K562 (cell line): ENCODE data around the gene IQGAP3. TPM values are rescaled to one million over a fixed set of nuclear protein-coding genes. Genes with fewer than 3 reads are reported as not detected.

Source experiments
- ARNT ChIP-seq, 2 experiments: fragments of 450-650 bp; IDR thresholded peaks; 2 replicates each; pipeline ENCODE4 v1.6.1; 2016; ENCODE audit warnings: mild to moderate bottlenecking in 1 of 2
- ATF4 ChIP-seq: fragments of 450-650 bp; formaldehyde crosslinking; IDR thresholded peaks from 2 replicates; pipeline ENCODE4 v1.4.0; 2022; ENCODE audit warnings: mild to moderate bottlenecking, moderate library complexity
- ATF7 ChIP-seq: fragments of 450-650 bp; IDR thresholded peaks from 2 replicates; pipeline ENCODE4 v1.7.1; 2014; ENCODE audit warnings: mild to moderate bottlenecking, moderate library complexity
- BRF1 ChIP-seq: IDR thresholded peaks from 3 replicates; pipeline ENCODE4 v1.6.1; 2011; ENCODE audit warnings: borderline replicate concordance, mild to moderate bottlenecking; ENCODE audit not compliant: insufficient read length; ENCODE audit errors: extremely low read depth
- HDAC1 ChIP-seq, 2 experiments: fragments of 450-650 bp; IDR thresholded peaks; 2 replicates each; pipeline ENCODE4 v1.6.1; 2016 to 2017; ENCODE audit warnings: inconsistent platforms in 1 of 2, mild to moderate bottlenecking in 1 of 2, moderate library complexity in 1 of 2
- HMBOX1 ChIP-seq: sonication (generic); IDR thresholded peaks from 2 replicates; pipeline ENCODE4 v1.6.1; 2016
- MCM7 ChIP-seq, 2 experiments: fragments of 450-650 bp; IDR thresholded peaks; 2 replicates each; pipeline ENCODE4 v1.6.1; 2016 to 2018
- NR0B1 ChIP-seq: fragments of 450-650 bp; IDR thresholded peaks from one replicate; pipeline ENCODE4 v1.6.1; 2018; ENCODE audit warnings: mild to moderate bottlenecking, moderate library complexity; ENCODE audit not compliant: partially characterized antibody
- POLR2H ChIP-seq: IDR thresholded peaks from 2 replicates; pipeline ENCODE4 v1.6.1; 2016; ENCODE audit warnings: missing genetic modification characterization, low read depth, mild to moderate bottlenecking, control low read depth, missing compliant biosample characterization, moderate library complexity
- PTTG1 ChIP-seq: fragments of 450-650 bp; IDR thresholded peaks from 2 replicates; pipeline ENCODE4 v1.6.1; 2016; ENCODE audit warnings: low read depth, mild to moderate bottlenecking, missing genetic modification characterization, missing compliant biosample characterization
- RBFOX2 ChIP-seq: fragments of 200-400 bp; formaldehyde crosslinking; IDR thresholded peaks from 2 replicates; pipeline ENCODE4 v1.6.1; 2017; ENCODE audit warnings: low read depth, mild to moderate bottlenecking, low read length, moderate library complexity
- SMARCA5 ChIP-seq: fragments of 450-650 bp; IDR thresholded peaks from 2 replicates; pipeline ENCODE4 v1.6.1; 2016
- SPI1 ChIP-seq: IDR thresholded peaks from 2 replicates; pipeline ENCODE4 v1.6.1; 2011; ENCODE audit warnings: low read depth, low read length, control low read depth, borderline replicate concordance
- YY1 ChIP-seq, 3 experiments: IDR thresholded peaks; 2 replicates each; pipeline ENCODE4 v1.6.1; 2011; ENCODE audit warnings: low read length in 2 of 3, mild to moderate bottlenecking in 2 of 3, moderate library complexity in 2 of 3, borderline replicate concordance in 1 of 3, control low read depth in 1 of 3, low read depth in 1 of 3; ENCODE audit not compliant: insufficient read depth in 3 of 3, insufficient replicate concordance in 2 of 3, control insufficient read depth in 1 of 3, insufficient read length in 1 of 3; ENCODE audit errors: extremely low read depth in 1 of 3
- ZMIZ1 ChIP-seq, 2 experiments: fragments of 150-350 bp in 1 of 2; IDR thresholded peaks; 2 replicates each; pipeline ENCODE4 v1.6.1; 2012 to 2016; ENCODE audit warnings: low read depth in 2 of 2, low read length in 2 of 2, mild to moderate bottlenecking in 1 of 2, moderate library complexity in 1 of 2
- ZNF165 ChIP-seq: fragments of 250-450 bp; sonication (Bioruptor Pico); IDR thresholded peaks from 2 replicates; pipeline ENCODE4 v1.4.0; 2020; ENCODE audit warnings: borderline replicate concordance
- ZNF354B ChIP-seq: fragments of 250-450 bp; sonication (Bioruptor Pico); IDR thresholded peaks from 2 replicates; pipeline ENCODE4 v1.4.0; 2020
- ZNF431 ChIP-seq: sonication (generic); formaldehyde crosslinking; IDR thresholded peaks from 2 replicates; pipeline ENCODE4 v1.8.0; 2022; ENCODE audit warnings: mild to moderate bottlenecking, missing genetic modification reagents
- ZNF586 ChIP-seq: fragments of 450-650 bp; formaldehyde crosslinking; conservative IDR thresholded peaks from 2 replicates; pipeline ENCODE4 v1.4.0; 2020; ENCODE audit warnings: mild to moderate bottlenecking, moderate library complexity
- ZNF695 ChIP-seq: fragments of 450-650 bp; formaldehyde crosslinking; IDR thresholded peaks from 2 replicates; pipeline ENCODE4 v1.4.0; 2020; ENCODE audit warnings: mild to moderate bottlenecking, moderate library complexity
- ZNF707 ChIP-seq: fragments of 250-450 bp; sonication (Bioruptor Pico); conservative IDR thresholded peaks from 2 replicates; pipeline ENCODE4 v1.8.0; 2022; ENCODE audit warnings: inconsistent platforms, mild to moderate bottlenecking, moderate library complexity
- ZNF79 ChIP-seq: fragments of 250-450 bp; sonication (Bioruptor Pico); IDR thresholded peaks from 2 replicates; pipeline ENCODE4 v1.4.0; 2020; ENCODE audit warnings: low read depth, mild to moderate bottlenecking, moderate library complexity
- polyA plus RNA-seq, 8 experiments: library from polyadenylated mRNA; depleted of rRNA in 4 of 8; stranded (reverse) in 5 of 8; unstranded in 3 of 8; fragments of >200 nt; fragmentation: Nextera tagmentation in 2 of 8; fragmentation: Illumina TruSeq in 1 of 8; extraction: Ambion mirVana in 2 of 8; extraction: Trizol in 1 of 8; gene quantifications; 2 replicates each; pipeline versions ENCODE4 v1.2.1 to v1.2.3, GENCODE V29; 2011 to 2014; ENCODE audit warnings: inconsistent platforms in 1 of 8, missing spikeins in 1 of 8
- total RNA-seq, 7 experiments: library from RNA; depleted of rRNA in 6 of 7; stranded (reverse); fragments of >200 nt in 6 of 7; fragmentation: Illumina TruSeq in 2 of 7; extraction: Trizol in 2 of 7; gene quantifications; 2 replicates each; pipeline versions ENCODE4 v1.2.1 to v1.2.3, GENCODE V29; 2011 to 2021; ENCODE audit warnings: low replicate concordance in 1 of 7

Gene IQGAP3
- total and polyA plus RNA-seq, 9 of the 15 experiments (the other 6 are each of a cell fraction or from before 2014, with no cell fraction given) = 1.4 to 16.6 (median 11.9) TPM

- TF ChIP-seq NR0B1 (no peak), ZNF431 (CRISPR knock-in tag) (no peak), ARNT (IDR thresholded peaks at IDR 0.05) (no peak), HDAC1 (IDR thresholded peaks at IDR 0.05) (peak; percentile 57 to 100; a peak in 3 of 4 replicates), BRF1 (no peak), ZNF695 (no peak), RBFOX2 (peak; percentile 84), ZMIZ1 (IDR thresholded peaks at IDR 0.05; ENCODE audit: low read depth in 2 of 2, low read length in 2 of 2) (no peak), ZNF165 (CRISPR knock-in tag) (no peak), ZNF79 (CRISPR knock-in tag) (no peak), ZNF354B (CRISPR knock-in tag) (no peak), ZNF707 (no peak), SPI1 (peak; percentile 89), PTTG1 (tag) (no peak), ATF4 (CRISPR knock-in tag) (no peak), YY1 (IDR thresholded peaks at IDR 0.05; ENCODE audit: borderline replicate concordance in 1 of 3, control insufficient read depth in 1 of 3, extremely low read depth in 1 of 3, insufficient read depth in 3 of 3, insufficient read length in 1 of 3, insufficient replicate concordance in 2 of 3, low read depth in 1 of 3, low read length in 2 of 3) (peak in 2 of 3 experiments; percentile 47 to 65), ZNF586 (no peak), SMARCA5 (no peak), ATF7 (0 out of 2 replicates have a peak, but pooled peaks have one; percentile 55), MCM7 (IDR thresholded peaks at IDR 0.05) (no peak), POLR2H (tag) (no peak), HMBOX1 (no peak)
Measured at GRCh38 chr1:156571919-156572662, at the start of gene IQGAP3 (continued).
